ENCODE measurements around the gene CDK14.
"Not testable (repeated sequence)": the region's sequence is repeated elsewhere in the genome, so short reads cannot be mapped to it uniquely, and the experiment has no call there.

The CDK14 gene

GRCh38 chr7:90903841-90904240, 307.7 kb downstream of the CDK14 start:
- DNase-seq (ENCODE audit: low read depth): no peak

GRCh38 chr7:90910136-90910535, 314.0 kb downstream of the CDK14 start:
- DNase-seq (ENCODE audit: low read depth): no peak

- no peak for DNase-seq (ENCODE audit: low read depth)
Observed at GRCh38 chr7:90916319-90916718, 320.2 kb downstream of the CDK14 start.

GRCh38 chr7:90917539-90917938, 321.4 kb downstream of the CDK14 start:
- no peak for DNase-seq (ENCODE audit: low read depth)

GRCh38 chr7:90918303-90918702, 322.2 kb downstream of the CDK14 start:
- DNase-seq (ENCODE audit: low read depth): no peak

GRCh38 chr7:90919816-90920215, 323.7 kb downstream of the CDK14 start:
- no peak for DNase-seq (ENCODE audit: low read depth)

- no peak for DNase-seq (ENCODE audit: low read depth)
Observed at GRCh38 chr7:90920336-90920735, 324.2 kb downstream of the CDK14 start.

GRCh38 chr7:90923541-90923997, 327.4 kb downstream of the CDK14 start:
- no peak for DNase-seq (ENCODE audit: low read depth)

GRCh38 chr7:90928700-90929424, 332.7 kb downstream of the CDK14 start:
- DNase-seq (ENCODE audit: low read depth): not testable (repeated sequence)

- no peak for DNase-seq (ENCODE audit: low read depth)
Observed at GRCh38 chr7:90931986-90932916, 336.1 kb downstream of the CDK14 start.

- no peak for DNase-seq (ENCODE audit: low read depth)
Observed at GRCh38 chr7:90933041-90933440, 336.9 kb downstream of the CDK14 start.

- DNase-seq (ENCODE audit: low read depth): no peak
Observed at GRCh38 chr7:90933984-90934383, 337.9 kb downstream of the CDK14 start.

- DNase-seq (ENCODE audit: low read depth): no peak
Observed at GRCh38 chr7:90938371-90938770, 342.2 kb downstream of the CDK14 start.

- DNase-seq (ENCODE audit: low read depth): no peak
Observed at GRCh38 chr7:90939666-90940065, 343.5 kb downstream of the CDK14 start.

- no peak for DNase-seq (ENCODE audit: low read depth)
Observed at GRCh38 chr7:90944021-90944420, 347.9 kb downstream of the CDK14 start.

- DNase-seq (ENCODE audit: low read depth): no peak
Observed at GRCh38 chr7:90945104-90945787, 349.1 kb downstream of the CDK14 start.

GRCh38 chr7:90946730-90947501, 350.8 kb downstream of the CDK14 start:
- no peak for DNase-seq (ENCODE audit: low read depth)

- DNase-seq (ENCODE audit: low read depth): no peak
Observed at GRCh38 chr7:90948085-90948484, 352.0 kb downstream of the CDK14 start.

GRCh38 chr7:90951229-90951628, 355.1 kb downstream of the CDK14 start:
- DNase-seq (ENCODE audit: low read depth): no peak

GRCh38 chr7:90951986-90952954, 356.1 kb downstream of the CDK14 start:
- DNase-seq (ENCODE audit: low read depth): no peak

Measured in stimulated activated CD8-positive, alpha-beta memory T cell treated with anti-CD3 and anti-CD28 coated beads, Interleukin-12 subunit alpha, Interleukin-12 subunit beta, amount 100 ng/mL, for 4 hours (primary cell).